HG02798 (cell line): Measurements from ENCODE around the gene PRDM2.

Experiments
- ATAC-seq: cut with Tn5 transposase; IDR thresholded peaks from one replicate; pipeline ENCODE4 v1.9.1; 2021; ENCODE audit warnings: mild to moderate bottlenecking; ENCODE audit not compliant: unreplicated experiment, poor library complexity

Gene PRDM2

GRCh38 chr1:13784971-13785370, 85.0 kb downstream of the PRDM2 start:
- no peak for ATAC-seq

DNA sequence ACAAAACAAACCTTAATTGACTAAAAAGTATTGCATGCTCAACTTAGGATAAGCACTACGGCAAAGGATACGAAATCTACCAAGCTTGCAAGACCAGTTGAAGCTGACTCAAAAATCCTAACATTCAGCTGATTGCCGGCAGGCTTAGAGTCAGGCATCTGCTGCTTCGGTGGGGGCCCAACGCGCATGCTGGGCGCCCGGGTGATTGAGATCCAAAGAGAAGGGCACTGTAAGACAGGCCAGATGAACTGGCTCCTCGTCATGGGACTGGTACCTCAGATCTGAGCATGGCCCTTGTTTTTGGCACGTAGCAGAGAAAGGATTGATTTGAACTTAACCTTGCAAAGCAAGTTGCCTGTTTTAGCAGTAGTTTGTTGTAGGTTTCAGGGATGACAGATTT, 86.6 kb downstream of the PRDM2 start:
- ATAC-seq = no peak

DNA sequence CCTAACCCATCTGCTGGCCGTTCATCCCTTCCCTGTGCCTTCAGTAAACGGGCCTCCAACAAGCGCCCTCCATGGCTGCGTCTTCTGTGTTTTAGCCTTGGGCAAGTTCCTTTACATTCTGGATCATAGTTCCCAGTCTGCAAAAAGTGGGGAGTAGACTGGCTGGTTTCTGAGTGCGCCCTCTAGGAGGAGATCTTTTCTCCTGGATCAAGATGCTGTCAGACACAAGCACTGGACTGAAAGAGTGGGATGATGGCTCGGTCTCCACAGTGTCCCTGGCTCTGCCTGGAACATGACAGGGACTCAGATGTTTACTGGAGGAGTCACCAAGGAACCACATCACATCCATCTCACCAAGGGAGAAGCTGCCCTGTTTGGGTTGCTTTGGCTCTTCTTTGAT, 88.8 kb downstream of the PRDM2 start:
- ATAC-seq = no peak

GRCh38 chr1:13790290-13791030, 90.5 kb downstream of the PRDM2 start:
- ATAC-seq = no peak

DNA sequence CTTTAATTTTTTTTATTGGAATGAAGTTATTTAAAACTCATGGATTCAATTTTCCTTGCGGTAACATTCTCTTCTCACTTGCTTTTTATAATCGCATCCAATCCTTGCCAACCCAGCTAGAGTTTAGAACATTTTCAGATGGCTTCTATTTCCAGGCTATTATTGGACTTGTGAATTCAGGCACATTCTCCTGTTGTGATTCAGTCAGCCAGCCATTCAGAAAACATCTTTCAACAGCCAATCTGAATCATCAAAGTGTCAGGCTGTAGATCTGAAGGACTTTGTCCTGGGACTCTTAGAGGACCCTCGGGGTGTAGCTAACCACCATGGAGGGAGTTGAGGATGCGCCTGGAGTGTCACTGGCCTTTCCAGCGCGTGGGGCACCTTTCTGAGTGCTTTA, 92.4 kb downstream of the PRDM2 start:
- no peak for ATAC-seq

DNA sequence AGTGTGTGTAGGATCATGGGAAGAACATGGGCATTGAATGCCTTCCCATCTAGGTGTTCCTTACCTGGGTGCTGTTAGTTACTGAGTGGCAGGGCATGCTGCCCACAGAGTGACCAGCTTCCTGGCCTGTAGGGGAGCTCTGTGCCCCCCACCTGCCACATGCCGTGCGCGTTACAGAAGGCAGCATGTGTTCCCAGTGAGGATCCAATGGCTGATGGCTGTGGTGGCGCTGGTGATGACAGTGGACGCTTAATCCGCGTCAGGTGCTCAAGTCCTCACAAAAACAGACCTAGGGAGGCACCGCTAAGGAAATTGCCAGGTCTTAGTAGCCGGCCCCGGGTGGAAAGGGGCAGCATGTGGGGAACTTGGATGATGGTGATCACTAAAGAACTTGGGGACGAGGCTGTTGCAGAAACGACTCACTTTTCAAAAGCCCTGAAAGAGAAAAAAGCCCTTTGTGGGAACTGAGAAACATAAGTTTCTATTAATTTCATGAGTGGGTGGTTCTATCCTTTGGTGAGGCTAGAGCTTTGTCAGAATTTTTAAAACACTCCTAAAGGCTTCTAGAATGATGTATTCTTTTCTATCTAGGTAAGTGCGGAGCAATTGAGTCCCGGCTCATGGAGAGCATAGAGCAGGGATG, 93.2 kb downstream of the PRDM2 start:
- no peak for ATAC-seq

DNA sequence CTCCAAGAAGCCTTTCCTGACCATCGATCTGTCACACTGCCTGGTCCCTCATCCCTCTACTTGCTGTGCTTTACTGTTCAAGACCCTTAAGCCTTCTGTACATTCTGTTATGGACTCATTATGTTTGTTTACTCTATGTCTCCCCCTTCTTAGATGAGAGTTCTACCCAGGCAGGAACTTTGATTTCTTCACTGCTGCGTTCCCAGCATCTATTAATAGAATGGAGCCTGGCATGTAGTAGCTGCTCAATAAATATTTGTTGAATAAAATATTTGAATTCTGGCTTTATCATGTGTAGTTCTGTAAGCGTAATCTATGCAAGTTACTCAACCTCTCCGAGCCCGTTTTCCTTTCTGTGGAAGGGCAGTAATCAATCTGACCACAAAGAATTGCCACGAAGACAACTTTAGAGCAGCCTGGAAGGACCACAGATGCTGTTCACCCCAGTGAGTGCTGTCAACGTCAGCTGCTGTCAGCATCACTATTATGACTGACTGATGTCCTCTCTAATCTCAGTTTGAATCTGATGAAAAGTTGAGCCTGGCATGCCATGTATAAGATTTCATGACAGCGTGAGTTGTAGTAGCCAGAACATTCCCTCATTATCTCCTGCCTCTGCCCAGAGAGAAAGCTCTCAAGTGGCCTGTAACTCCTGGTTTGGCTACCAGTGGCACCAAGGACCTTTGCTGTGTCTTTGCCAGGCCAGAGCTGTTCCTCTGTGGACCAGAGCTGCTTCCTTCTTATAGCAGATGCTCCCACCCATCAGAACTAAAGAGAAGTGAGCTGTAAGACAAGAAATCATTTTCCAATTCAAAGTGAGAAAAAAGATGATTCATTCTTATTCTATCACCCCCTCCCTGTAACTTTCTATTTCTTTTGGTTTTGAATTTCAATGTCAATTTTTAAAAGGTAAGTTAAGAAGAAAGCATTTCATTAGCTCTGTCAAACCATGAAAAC, 94.5 kb downstream of the PRDM2 start:
- no peak for ATAC-seq

DNA sequence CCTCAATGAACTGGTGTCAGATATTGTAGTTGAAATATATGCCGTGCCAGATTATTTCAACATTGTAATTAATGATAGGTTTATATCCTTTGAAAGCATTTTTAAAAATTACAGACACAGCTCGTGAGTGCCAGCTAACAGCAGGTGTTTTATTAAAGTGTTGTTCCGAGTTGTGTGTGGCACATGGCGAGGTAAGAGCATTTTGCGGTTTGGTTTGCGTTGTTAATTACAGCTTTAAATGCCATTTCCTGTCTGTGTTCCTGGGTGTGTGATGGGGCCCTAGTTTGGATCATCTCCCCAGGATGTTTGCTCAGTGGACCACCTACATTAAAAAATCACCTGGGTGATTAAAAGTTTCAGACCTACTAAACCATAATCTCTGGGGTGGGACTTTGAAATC, 97.4 kb downstream of the PRDM2 start:
- ATAC-seq = no peak

DNA sequence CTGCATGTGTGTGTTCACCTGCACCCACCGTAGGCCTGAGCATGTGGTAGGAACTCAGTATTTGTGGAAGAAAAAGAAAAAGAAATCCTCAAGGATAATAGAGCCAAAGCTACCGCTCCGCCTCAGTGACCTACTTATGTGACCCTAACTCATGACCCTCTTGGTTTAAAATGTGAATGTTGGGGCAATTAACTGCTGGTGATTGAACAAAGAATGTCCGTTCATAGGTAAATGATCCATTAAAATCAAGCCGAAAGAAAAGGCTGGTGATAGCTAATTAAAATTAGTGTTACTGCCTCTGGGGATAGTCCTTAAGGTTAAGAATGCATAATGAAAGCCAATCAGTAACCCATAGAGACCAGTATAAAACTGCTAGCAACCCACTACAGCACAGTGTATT, 98.1 kb downstream of the PRDM2 start:
- ATAC-seq = no peak

- ATAC-seq = no peak
Observed at GRCh38 chr1:13799502-13800283, 99.7 kb downstream of the PRDM2 start.

DNA sequence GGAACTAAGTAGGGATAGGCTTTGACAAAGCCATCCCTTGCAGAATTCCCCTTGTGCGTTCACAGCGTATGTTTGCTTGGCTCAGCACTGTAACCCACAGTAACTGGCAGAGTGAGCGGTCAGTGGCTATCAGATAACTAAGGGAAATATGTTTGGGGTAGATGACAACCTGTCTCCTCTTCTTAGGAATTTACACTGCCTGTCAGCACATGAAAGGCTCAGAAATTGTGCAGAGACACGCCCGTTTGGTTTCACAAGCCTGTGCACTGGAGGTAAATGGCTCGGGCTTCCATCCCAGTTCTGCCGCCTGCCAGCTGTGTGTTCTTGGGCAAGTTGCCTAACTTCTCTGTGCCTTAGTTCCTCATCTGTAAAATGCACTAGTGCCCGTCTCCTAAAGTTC, 101.2 kb downstream of the PRDM2 start:
- ATAC-seq = no peak

DNA sequence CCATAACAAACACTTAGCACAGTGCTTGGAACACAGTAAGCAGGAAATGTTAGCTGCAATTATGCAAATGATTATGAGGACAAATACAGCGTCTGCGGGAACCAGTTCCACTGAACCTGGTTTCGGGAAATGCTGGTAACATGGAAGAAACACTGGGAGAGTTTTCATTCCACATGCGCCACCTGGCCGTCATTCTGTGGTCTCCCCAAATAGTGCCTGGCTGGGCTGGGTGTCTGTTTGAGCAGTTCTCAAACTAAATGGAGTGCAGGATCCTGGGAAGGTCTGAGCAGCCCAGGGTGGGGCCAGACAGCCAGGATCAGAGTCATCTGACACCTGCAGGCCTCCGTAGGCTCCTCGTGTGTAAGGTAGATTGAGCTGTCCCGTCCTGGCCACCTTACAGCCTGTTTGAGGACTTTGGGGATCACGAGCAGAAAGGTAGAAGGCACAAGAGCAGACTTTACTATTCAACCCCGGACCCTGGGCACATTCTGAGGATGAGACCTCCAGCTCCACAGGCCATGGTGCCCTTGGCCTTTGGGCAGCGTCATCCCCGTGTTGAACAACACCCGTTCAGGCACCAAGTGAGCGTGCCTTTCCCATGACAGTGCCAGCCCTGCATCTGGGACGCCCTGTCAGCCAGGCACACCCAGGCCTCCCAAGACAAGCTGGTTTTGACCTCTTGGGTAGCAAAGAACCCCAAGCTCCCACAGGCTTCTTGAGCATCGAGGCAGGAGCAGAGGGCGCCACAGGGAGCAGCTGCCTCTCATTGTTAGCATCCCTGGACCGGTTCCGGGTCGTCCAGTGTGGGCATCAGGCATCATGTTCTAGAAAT, 101.9 kb downstream of the PRDM2 start:
- ATAC-seq = no peak

GRCh38 chr1:13802782-13803545, 103.0 kb downstream of the PRDM2 start:
- ATAC-seq = no peak

GRCh38 chr1:13803546-13804239, 103.7 kb downstream of the PRDM2 start:
- ATAC-seq = no peak

DNA sequence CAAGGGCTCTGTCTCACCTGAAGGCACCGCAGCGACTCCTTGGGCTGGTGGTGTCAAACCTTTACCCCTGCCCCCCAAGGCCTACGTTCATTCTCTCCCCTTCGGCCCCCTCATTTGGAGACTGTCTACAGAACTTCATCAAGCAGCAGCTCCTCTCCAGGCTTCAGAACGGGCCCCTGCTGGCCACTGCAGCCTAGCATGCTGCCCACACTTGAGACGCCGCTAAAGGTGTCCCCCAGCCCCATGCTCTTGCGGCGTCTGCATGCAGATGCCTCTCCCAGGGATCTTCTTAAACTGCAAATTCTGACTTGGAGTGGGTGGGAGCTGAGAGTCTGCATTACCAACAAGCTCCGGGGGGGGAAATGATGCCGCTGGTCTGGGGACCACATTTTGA, 104.2 kb downstream of the PRDM2 start:
- no peak for ATAC-seq

- no peak for ATAC-seq
Observed at GRCh38 chr1:13805431-13805830, 105.4 kb downstream of the PRDM2 start.

- no peak for ATAC-seq
Observed at GRCh38 chr1:13806108-13806507, 106.1 kb downstream of the PRDM2 start.

- ATAC-seq = peak; percentile 40
Observed at GRCh38 chr1:13807209-13807608, 107.2 kb downstream of the PRDM2 start.
